ENCODE data around the gene PHACTR3.
"Not testable (repeated sequence)": the region's sequence is repeated elsewhere in the genome, so short reads cannot be mapped to it uniquely, and the experiment has no call there.

PHACTR3 gene

GRCh38 chr20:59589086-59589684 is 15.2 kb upstream of the PHACTR3 start:
- no peak for DNase-seq

GRCh38 chr20:59591061-59591460 is 13.3 kb upstream of the PHACTR3 start:
- no peak for DNase-seq

- no peak for DNase-seq
Measured at GRCh38 chr20:59596690-59597089, 7.7 kb upstream of the PHACTR3 start.

GRCh38 chr20:59597240-59597639 is 7.1 kb upstream of the PHACTR3 start:
- no peak for DNase-seq

GRCh38 chr20:59598625-59599310 is 5.6 kb upstream of the PHACTR3 start:
- peak; percentile 46 to 48 for DNase-seq

GRCh38 chr20:59599941-59600340 is 4.4 kb upstream of the PHACTR3 start:
- no peak for DNase-seq

GRCh38 chr20:59600472-59600871 is 3.9 kb upstream of the PHACTR3 start:
- no peak for DNase-seq

- DNase-seq = no peak
Measured at GRCh38 chr20:59602546-59603080, 1.7 kb upstream of the PHACTR3 start.

GRCh38 chr20:59603176-59603575 is 1.2 kb upstream of the PHACTR3 start:
- no peak for DNase-seq

- DNase-seq = no peak
Measured at GRCh38 chr20:59604741-59605600, 631 bp downstream of the PHACTR3 start.

- no peak for DNase-seq
Measured at GRCh38 chr20:59605601-59606364, 1.4 kb downstream of the PHACTR3 start.

- DNase-seq = no peak
Measured at GRCh38 chr20:59606566-59606965, 2.2 kb downstream of the PHACTR3 start.

- no peak for DNase-seq
Measured at GRCh38 chr20:59608396-59608795, 4.1 kb downstream of the PHACTR3 start.

GRCh38 chr20:59608871-59609270 is 4.5 kb downstream of the PHACTR3 start:
- no peak for DNase-seq

GRCh38 chr20:59611286-59611685 is 6.9 kb downstream of the PHACTR3 start:
- DNase-seq = no peak

GRCh38 chr20:59613861-59614260 is 9.5 kb downstream of the PHACTR3 start:
- no peak for DNase-seq

- DNase-seq = no peak
Measured at GRCh38 chr20:59614714-59615113, 10.4 kb downstream of the PHACTR3 start.

- DNase-seq = no peak
Measured at GRCh38 chr20:59616306-59616705, 12.0 kb downstream of the PHACTR3 start.

GRCh38 chr20:59617221-59617620 is 12.9 kb downstream of the PHACTR3 start:
- DNase-seq = no peak

GRCh38 chr20:59618131-59618530 is 13.8 kb downstream of the PHACTR3 start:
- DNase-seq = no peak

GRCh38 chr20:59618585-59618984 is 14.2 kb downstream of the PHACTR3 start:
- not testable (repeated sequence) for DNase-seq

GRCh38 chr20:59620860-59621505 is 16.6 kb downstream of the PHACTR3 start:
- DNase-seq = no peak
